Esophagus squamous epithelium (tissue), 5 donors: ENCODE measurements around the gene ARHGEF33. TPM values are rescaled to one million over a fixed set of nuclear protein-coding genes. Genes with fewer than 3 reads are reported as not detected.

Source experiments
- DNase-seq: peaks from one replicate; lab custom pipeline; 2025; lab: John Stamatoyannopoulos, UW
- H3K27ac ChIP-seq, 4 donors: fragments of 200-600 bp; sonication (generic); one replicate each; pipeline ENCODE4 v1.5.1; 2016 to 2019; ENCODE audit warnings: mild to moderate bottlenecking in 1 of 4
- H3K27me3 ChIP-seq, 4 donors: fragments of 200-600 bp; sonication (generic); 1 replicate in 3 of 4; 2 replicates in 1 of 4; pipeline versions ENCODE4 v1.5.1 to v1.6.0; 2017 to 2021; ENCODE audit warnings: antibody characterized with exemption in 1 of 4
- H3K36me3 ChIP-seq, 3 donors: fragments of 200-600 bp; sonication (generic); one replicate each; pipeline ENCODE4 v1.5.1; 2016 to 2019
- H3K4me1 ChIP-seq, 3 donors: fragments of 200-600 bp; sonication (generic); one replicate each; pipeline ENCODE4 v1.5.1; 2017 to 2019
- H3K4me3 ChIP-seq, 4 donors: fragments of 200-600 bp; sonication (generic); 1 replicate in 3 of 4; 2 replicates in 1 of 4; pipeline ENCODE4 v1.5.1; 2016 to 2019; ENCODE audit warnings: mild to moderate bottlenecking in 2 of 4, moderate library complexity in 1 of 4
- H3K9me3 ChIP-seq, 3 donors: fragments of 200-600 bp; sonication (generic); one replicate each; pipeline ENCODE4 v1.5.1; 2016 to 2019
- POLR2A ChIP-seq, 4 donors: fragments of 450-650 bp; IDR thresholded peaks; one replicate each; pipeline ENCODE4 v1.6.1; 2017; ENCODE audit warnings: antibody characterized with exemption in 4 of 4, mild to moderate bottlenecking in 4 of 4, moderate library complexity in 3 of 4
- WGBS, 2 donors: methylation state at CpG; one replicate each; pipeline ENCODE4 v1.1.5; 2018; 5-methylcytosine and 5-hydroxymethylcytosine counted together
- intact Hi-C: fragments of 100-400 bp; cut with DNase I; formaldehyde crosslinking; loops from one replicate; pipeline ENCODE4 v1.15.0; 2022
- total RNA-seq, 4 donors: library from RNA; depleted of rRNA; stranded (reverse); fragments of >200 nt; gene quantifications; one replicate each; pipeline ENCODE4 v1.1.0, GENCODE V29; 2016
- TF ChIP-seq, protein P1 (sequence below), 6 experiments: fragments of 450-650 bp in 4 of 6; fragments of 200-600 bp in 2 of 6; sonication (generic) in 2 of 6; IDR thresholded peaks; one replicate each; pipeline ENCODE4 v1.5.1; 2016 to 2019; ENCODE audit warnings: antibody characterized with exemption in 6 of 6, mild to moderate bottlenecking in 4 of 6, moderate library complexity in 4 of 6
- donor health status: DM: yes; HTN: yes; CAD: no.

The ARHGEF33 gene
- total RNA-seq, 4 donors from 2014 or later = 0.04 to 0.49 (median 0.35) TPM

DNA sequence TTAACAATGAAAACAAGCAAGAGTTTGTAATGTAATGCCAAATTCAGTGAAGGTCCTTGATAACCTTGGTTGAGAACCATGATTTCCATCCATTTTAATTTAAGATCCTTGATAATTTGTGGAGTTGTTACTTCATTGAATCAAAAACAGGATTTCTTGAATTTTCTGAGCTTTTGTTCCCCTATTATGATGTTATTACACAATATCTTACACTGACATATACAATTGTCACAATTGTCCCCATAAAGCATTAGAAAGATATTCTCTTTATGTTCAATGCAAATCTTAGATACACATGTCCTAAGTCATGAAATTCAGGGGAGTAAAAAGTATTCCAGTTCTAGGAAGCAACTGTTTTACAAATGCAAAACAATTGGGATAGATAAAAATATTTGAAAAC lies 83.6 kb downstream of the ARHGEF33 start:
- intact Hi-C loops = no loop called here
- H3K27me3 ChIP-seq = no peaks in the 10 kb centered on the region
- H3K36me3 ChIP-seq = no peaks in the 10 kb centered on the region
- H3K4me3 ChIP-seq = no peak overlapping the region
- no peaks in the 10 kb centered on the region for H3K4me1 ChIP-seq
- no peak overlapping the region for H3K27ac ChIP-seq
- DNase-seq = no peak
- TF ChIP-seq POLR2A (IDR thresholded peaks at IDR 0.05) = no peak
- TF ChIP-seq, protein P1, sequence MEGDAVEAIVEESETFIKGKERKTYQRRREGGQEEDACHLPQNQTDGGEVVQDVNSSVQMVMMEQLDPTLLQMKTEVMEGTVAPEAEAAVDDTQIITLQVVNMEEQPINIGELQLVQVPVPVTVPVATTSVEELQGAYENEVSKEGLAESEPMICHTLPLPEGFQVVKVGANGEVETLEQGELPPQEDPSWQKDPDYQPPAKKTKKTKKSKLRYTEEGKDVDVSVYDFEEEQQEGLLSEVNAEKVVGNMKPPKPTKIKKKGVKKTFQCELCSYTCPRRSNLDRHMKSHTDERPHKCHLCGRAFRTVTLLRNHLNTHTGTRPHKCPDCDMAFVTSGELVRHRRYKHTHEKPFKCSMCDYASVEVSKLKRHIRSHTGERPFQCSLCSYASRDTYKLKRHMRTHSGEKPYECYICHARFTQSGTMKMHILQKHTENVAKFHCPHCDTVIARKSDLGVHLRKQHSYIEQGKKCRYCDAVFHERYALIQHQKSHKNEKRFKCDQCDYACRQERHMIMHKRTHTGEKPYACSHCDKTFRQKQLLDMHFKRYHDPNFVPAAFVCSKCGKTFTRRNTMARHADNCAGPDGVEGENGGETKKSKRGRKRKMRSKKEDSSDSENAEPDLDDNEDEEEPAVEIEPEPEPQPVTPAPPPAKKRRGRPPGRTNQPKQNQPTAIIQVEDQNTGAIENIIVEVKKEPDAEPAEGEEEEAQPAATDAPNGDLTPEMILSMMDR (IDR thresholded peaks at IDR 0.05) = no peak
- H3K9me3 ChIP-seq = no peaks in the 10 kb centered on the region

DNA sequence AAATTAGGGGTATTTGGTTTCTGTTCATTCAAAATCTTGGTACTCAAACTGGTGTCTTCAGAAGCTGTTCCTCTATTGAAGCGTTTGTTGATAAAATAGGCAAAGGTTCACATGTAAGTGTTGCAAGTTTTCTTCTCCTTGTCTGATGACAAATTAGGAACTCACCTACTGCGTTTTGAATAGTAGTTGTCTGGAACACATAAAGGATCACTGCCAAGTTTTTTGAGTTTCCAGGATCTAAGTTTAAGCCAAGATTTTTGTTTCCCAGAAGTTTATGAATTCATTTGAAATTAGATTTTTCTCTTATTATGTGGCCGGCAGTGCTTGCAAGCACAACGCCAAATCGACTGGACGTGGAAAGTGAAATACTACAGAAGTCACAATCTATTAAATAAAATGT lies 85.4 kb downstream of the ARHGEF33 start:
- no peaks in the 10 kb centered on the region for H3K36me3 ChIP-seq
- TF ChIP-seq, protein P1 (IDR thresholded peaks at IDR 0.05) = no peak
- no peak for TF ChIP-seq POLR2A (IDR thresholded peaks at IDR 0.05)
- H3K9me3 ChIP-seq = no peaks in the 10 kb centered on the region
- intact Hi-C loops = no loop called here
- no peak overlapping the region for H3K27ac ChIP-seq
- no peaks in the 10 kb centered on the region for H3K27me3 ChIP-seq
- WGBS, 2 donors = 67 to 68% methylated on average over 6 of the region's 6 CpGs
- no peak overlapping the region for H3K4me3 ChIP-seq
- H3K4me1 ChIP-seq = no peaks in the 10 kb centered on the region
- no peak for DNase-seq

DNA sequence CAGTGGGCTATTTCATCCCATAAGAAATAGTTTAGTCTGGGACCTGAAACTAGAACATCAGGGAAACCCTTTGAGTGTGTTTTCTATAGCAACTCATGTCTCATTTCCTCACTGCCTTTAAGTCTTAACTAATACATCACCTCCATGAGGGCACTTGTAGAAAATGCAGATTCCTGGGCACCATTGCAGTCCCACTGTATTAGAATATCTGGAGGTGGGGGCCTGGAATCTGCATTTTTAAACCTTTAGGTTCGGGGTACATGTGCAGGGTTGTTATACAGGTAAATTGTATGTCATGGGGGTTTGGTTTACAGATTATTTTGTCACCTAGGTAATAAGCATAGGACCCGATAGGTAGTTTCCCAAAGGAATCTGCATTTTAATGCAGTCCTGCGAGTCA lies 87.4 kb downstream of the ARHGEF33 start:
- H3K27ac ChIP-seq = no peak overlapping the region
- TF ChIP-seq, protein P1 (IDR thresholded peaks at IDR 0.05) = no peak
- TF ChIP-seq POLR2A (IDR thresholded peaks at IDR 0.05) = no peak
- WGBS, 2 donors = 92 to 94% methylated on average over 3 of the region's 3 CpGs
- H3K4me1 ChIP-seq = no peaks in the 10 kb centered on the region
- H3K36me3 ChIP-seq = no peaks in the 10 kb centered on the region
- no peak for DNase-seq
- H3K9me3 ChIP-seq = no peaks in the 10 kb centered on the region
- no peak overlapping the region for H3K4me3 ChIP-seq
- intact Hi-C loops = no loop called here
- no peaks in the 10 kb centered on the region for H3K27me3 ChIP-seq

DNA sequence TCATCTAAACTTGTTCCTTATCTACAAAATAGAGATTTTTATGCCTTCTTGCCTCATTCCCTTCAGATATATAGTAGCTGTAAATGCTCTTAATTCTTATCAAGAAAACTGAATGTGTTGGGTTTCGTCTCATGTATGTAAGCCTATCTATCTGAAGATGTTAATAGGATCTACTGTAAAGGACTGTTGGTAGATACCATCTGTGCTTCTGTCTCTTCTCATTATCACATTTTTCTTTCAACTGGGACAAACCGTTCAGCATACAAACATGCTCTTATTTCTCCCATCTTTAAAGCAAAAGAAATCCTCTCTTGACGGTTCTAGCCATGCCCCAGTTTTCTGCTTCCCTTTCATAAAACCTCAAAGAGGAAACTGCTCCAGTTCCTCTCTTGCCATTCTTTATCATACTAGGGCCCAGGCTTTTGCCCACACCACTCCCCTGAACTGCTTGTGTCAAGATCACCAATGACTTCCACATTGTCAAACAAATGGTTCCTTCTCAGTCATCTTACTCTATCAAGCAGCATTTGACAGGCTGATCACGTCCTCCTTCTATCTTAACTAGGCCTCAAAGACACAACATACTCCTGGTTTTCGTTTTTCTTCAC lies 88.7 kb downstream of the ARHGEF33 start:
- TF ChIP-seq, protein P1 (IDR thresholded peaks at IDR 0.05) = no peak
- TF ChIP-seq POLR2A (IDR thresholded peaks at IDR 0.05) = no peak
- Histone ChIP-seq H3K27me3 (no peaks in the 10 kb centered on the region), H3K4me3 (no peak overlapping the region), H3K27ac (no peak overlapping the region), H3K9me3 (no peaks in the 10 kb centered on the region), H3K36me3 (peaks cover 0 to 4% (median 0%) of the 10 kb centered on the region in 3 donors), H3K4me1 (no peaks in the 10 kb centered on the region)
- DNase-seq = no peak
- WGBS, 2 donors = 78 to 82% methylated on average over 5 of the region's 5 CpGs
- intact Hi-C loops = no loop called here

DNA sequence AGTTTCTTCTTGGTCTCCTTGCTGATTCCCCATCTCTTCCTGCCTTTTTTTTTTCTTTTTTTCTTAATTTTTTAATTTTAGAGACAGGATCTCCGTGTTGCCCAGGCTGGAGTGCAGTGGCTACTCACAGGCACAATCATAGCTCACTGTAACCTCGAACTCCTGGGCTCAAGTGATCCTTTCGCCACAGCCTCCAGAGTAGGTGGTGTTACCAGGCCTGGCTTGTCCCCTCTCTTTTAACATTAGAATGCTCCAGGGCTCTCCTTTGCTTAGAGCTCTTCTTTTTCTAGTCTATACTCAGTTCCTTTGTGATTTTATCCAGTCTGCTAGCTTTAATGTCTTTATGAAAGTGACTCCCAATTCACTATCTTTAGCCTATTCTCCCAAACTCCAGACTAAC lies 89.2 kb downstream of the ARHGEF33 start:
- intact Hi-C loops = no loop called here
- TF ChIP-seq POLR2A (IDR thresholded peaks at IDR 0.05) = no peak
- TF ChIP-seq, protein P1 (IDR thresholded peaks at IDR 0.05) = no peak
- H3K27ac ChIP-seq = no peak overlapping the region
- no peak for DNase-seq
- no peaks in the 10 kb centered on the region for H3K27me3 ChIP-seq
- peaks cover 0 to 9% (median 0%) of the 10 kb centered on the region in 3 donors for H3K36me3 ChIP-seq
- H3K9me3 ChIP-seq = no peaks in the 10 kb centered on the region
- WGBS, 2 donors = 88 to 93% methylated on average over 3 of the region's 3 CpGs
- no peaks in the 10 kb centered on the region for H3K4me1 ChIP-seq
- no peak overlapping the region for H3K4me3 ChIP-seq
